Fibroblast of the aortic adventitia (primary cell): ENCODE data around the gene UPK2. TPM values are rescaled to one million over a fixed set of nuclear protein-coding genes. Genes with fewer than 3 reads are reported as not detected.

Experiments
- DNase-seq: peaks from one replicate; pipeline ENCODE4 v3.0.0-alpha.2; 2010; ENCODE audit warnings: low read depth
- H3K4me3 ChIP-seq: 2 replicates; pipeline ENCODE4 v1.5.1; 2011; ENCODE audit warnings: low read depth, mild to moderate bottlenecking, control low read depth, low read length, moderate library complexity
- small RNA-seq: library from RNA; depleted of rRNA; stranded (forward); fragments of <200 nt; gene quantifications from one replicate; pipeline ENCODE3, GENCODE V24; 2012
- total RNA-seq: library from RNA; depleted of rRNA; stranded (reverse); fragments of >200 nt; gene quantifications from 2 replicates; pipeline ENCODE4 v1.2.3, GENCODE V29; 2012; ENCODE audit warnings: low replicate concordance
- TF ChIP-seq, protein P1 (sequence below): IDR thresholded peaks from 2 replicates; pipeline ENCODE4 v1.5.1; 2011; ENCODE audit warnings: mild to moderate bottlenecking, low read length, control low read depth, inconsistent platforms; ENCODE audit not compliant: insufficient read depth

Gene UPK2
- total RNA-seq, 1 donor, result not detected

DNA sequence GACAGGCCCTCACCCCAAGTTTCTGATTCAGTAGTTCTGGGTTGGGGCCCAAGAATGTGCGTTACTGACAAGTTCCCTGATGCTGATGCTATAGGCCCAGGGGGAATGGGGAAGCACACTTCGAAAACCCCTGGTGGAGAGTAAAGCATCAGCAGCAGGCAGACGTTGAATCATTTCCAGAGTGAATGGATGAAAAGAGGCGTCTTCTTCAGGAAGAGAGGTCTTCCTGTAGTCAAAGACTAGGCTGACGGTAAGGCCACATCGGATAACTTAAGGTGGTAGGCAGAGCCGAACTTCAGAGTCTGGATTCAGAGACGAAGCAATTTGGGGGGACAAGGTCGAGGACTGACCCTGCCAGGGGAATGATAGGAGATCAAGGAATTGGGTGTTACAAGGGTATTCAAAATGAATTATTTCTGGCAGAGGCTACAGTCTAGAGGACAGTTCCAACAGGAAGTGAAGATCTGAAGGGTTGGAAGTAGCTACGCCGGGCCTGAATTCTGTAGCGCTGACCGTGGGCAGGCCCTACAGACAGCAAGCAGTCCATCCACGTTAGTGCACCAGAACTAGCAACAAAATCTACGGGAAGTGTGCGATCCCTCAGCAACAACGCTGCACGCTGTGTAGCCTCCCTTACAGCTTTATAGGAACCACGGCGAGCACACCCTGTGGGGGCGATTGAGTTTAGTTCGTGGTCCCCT, 41.0 kb downstream of the UPK2 start:
- TF ChIP-seq, protein P1, sequence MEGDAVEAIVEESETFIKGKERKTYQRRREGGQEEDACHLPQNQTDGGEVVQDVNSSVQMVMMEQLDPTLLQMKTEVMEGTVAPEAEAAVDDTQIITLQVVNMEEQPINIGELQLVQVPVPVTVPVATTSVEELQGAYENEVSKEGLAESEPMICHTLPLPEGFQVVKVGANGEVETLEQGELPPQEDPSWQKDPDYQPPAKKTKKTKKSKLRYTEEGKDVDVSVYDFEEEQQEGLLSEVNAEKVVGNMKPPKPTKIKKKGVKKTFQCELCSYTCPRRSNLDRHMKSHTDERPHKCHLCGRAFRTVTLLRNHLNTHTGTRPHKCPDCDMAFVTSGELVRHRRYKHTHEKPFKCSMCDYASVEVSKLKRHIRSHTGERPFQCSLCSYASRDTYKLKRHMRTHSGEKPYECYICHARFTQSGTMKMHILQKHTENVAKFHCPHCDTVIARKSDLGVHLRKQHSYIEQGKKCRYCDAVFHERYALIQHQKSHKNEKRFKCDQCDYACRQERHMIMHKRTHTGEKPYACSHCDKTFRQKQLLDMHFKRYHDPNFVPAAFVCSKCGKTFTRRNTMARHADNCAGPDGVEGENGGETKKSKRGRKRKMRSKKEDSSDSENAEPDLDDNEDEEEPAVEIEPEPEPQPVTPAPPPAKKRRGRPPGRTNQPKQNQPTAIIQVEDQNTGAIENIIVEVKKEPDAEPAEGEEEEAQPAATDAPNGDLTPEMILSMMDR, result peak; percentile 51
- DNase-seq, result peak; percentile 40

GRCh38 chr11:118997627-118998387, 41.7 kb downstream of the UPK2 start, which contains the start of gene CENATAC:
Gene CENATAC, plus strand, starts transcription at chr11:118998138. Its CDS starts 60 bp downstream, at chr11:118998198.
- peak; percentile 82 for DNase-seq
- peak within 1 kb of the TSS; percentile 97 for H3K4me3 ChIP-seq
- TF ChIP-seq, protein P1, result peak; percentile 11

More for the DNA sequence above, 41.0 kb downstream of the UPK2 start:
- H3K4me3 ChIP-seq, result peak overlapping the region; percentile 97

DNA sequence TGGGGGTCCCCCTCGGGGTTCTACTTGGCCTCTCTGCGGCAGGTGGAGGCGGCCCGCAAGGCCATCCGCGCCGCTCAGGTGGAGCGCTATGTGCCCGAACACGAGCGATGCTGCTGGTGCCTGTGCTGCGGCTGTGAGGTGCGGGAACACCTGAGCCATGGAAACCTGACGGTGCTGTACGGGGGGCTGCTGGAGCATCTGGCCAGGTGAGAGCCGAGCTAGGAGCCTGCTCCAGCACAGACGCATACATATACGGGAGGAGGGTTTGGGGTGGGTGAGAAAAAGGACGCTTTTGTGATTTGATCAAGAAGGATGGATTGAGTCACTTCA, 42.3 kb downstream of the UPK2 start:
- DNase-seq, result no peak
- peak overlapping the region; percentile 97 for H3K4me3 ChIP-seq
- TF ChIP-seq, protein P1, result no peak

DNA sequence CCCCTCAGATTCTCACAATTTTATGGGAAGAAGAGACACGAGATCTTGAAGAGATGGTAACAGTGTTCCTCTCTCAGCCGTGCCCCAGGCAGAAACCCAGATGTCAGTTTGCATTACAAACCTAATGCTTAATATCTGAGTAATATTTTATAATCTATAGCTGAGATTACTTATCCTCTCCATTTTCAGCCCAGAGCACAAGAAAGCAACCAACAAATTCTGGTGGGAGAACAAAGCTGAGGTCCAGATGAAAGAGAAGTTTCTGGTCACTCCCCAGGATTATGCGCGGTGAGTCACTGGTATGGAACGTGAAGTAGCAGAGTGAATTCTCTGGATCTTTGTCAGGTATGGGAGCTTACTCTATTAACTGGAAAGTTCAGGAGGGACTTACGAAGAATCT, 42.7 kb downstream of the UPK2 start:
- H3K4me3 ChIP-seq, result peak overlapping the region; percentile 97
- DNase-seq, result peak; percentile 78
- TF ChIP-seq, protein P1, result no peak

DNA sequence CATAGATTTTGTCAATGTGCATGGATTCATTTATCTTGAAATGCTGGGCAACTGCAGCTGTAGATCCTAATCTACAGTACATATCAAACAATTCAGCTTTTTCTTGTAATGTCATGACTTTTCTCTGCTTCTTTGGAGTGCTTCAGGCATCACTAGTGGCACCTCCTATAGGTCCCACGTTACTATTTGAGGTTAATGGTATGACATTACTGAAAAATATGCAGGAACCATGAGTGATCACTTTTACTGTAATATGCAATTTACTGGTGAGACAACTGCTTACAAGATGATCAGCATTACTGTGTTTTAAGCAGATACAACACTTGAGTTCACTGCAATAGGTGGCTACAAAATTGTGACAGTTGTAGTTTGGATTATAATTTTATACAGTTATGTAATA, 44.8 kb downstream of the UPK2 start:
- TF ChIP-seq, protein P1, result no peak
- no peak for DNase-seq
- H3K4me3 ChIP-seq, result no peak overlapping the region

DNA sequence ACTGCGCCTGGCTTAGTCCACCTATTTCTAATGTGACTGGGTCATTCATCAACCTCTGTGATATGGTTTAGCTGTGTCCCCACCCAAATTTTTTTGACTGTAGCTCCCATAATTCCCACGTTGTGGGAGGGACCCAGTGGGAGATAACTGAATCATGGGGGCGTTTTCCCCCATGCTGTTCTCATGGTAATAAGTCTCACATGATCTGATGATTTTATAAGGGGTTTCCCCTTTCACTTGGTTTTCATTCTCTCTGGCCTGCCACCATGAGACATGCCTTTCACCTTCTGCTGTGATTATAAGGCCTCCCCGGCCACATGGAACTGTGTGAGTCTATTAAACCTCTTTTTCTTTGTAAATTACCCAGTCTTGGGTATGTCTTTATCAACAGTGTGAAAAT, 50.6 kb downstream of the UPK2 start:
- DNase-seq, result no peak
- no peak overlapping the region for H3K4me3 ChIP-seq
- TF ChIP-seq, protein P1, result no peak

Small RNA genes within 50 kb of the gene (small RNA-seq; reads per million reads assigned to genes)
- not detected for gene AP003392.2
- gene MIR4492, result not detected
- gene RF00017, result not detected
- not detected for gene RF00019
- 0.19 reads per million for gene RN7SL688P

Other genes with a start within 250 kb of the UPK2 start
- 174 and 189 TPM in 2 replicates for gene DDX6, start 165.1 kb upstream of the UPK2 start, total RNA-seq
- not detected in 2 replicates for gene CXCR5, start 72.4 kb upstream of the UPK2 start, total RNA-seq
- gene BCL9L, start 30.4 kb upstream of the UPK2 start, total RNA-seq, result 17.7 and 19.5 TPM in 2 replicates
- not detected in 2 replicates for gene FOXR1, start 15.5 kb downstream of the UPK2 start, total RNA-seq
- gene CENATAC, start 41.8 kb downstream of the UPK2 start, total RNA-seq, result 30.9 and 63.4 TPM in 2 replicates
- gene RPS25, start 62.0 kb downstream of the UPK2 start, total RNA-seq, result 796 and 2,500 TPM in 2 replicates
- 61.2 and 79.9 TPM in 2 replicates for gene TRAPPC4, start 62.5 kb downstream of the UPK2 start, total RNA-seq
- gene SLC37A4, start 74.6 kb downstream of the UPK2 start, total RNA-seq, result 13.4 and 15.5 TPM in 2 replicates
- gene HYOU1, start 100.9 kb downstream of the UPK2 start, total RNA-seq, result 117 and 126 TPM in 2 replicates
- gene VPS11, start 111.5 kb downstream of the UPK2 start, total RNA-seq, result 16.8 and 29.4 TPM in 2 replicates
- gene HMBS, start 128.6 kb downstream of the UPK2 start, total RNA-seq, result 5.3 and 14.9 TPM in 2 replicates
- gene DPAGT1, start 145.6 kb downstream of the UPK2 start, total RNA-seq, result 7.0 and 30.5 TPM in 2 replicates
- gene C2CD2L, start 151.0 kb downstream of the UPK2 start, total RNA-seq, result 2.6 and 4.9 TPM in 2 replicates
- 8.7 and 19.1 TPM in 2 replicates for gene HINFP, start 165.3 kb downstream of the UPK2 start, total RNA-seq
- gene ABCG4, start 192.8 kb downstream of the UPK2 start, total RNA-seq, result 0.08 TPM in 1 of 2 replicates, not detected in the other
- 16.5 and 18.3 TPM in 2 replicates for gene NLRX1, start 212.4 kb downstream of the UPK2 start, total RNA-seq
- gene NHERF4, start 229.2 kb downstream of the UPK2 start, total RNA-seq, result not detected in 2 replicates